ENCODE measurements around the gene ST7.

DNA sequence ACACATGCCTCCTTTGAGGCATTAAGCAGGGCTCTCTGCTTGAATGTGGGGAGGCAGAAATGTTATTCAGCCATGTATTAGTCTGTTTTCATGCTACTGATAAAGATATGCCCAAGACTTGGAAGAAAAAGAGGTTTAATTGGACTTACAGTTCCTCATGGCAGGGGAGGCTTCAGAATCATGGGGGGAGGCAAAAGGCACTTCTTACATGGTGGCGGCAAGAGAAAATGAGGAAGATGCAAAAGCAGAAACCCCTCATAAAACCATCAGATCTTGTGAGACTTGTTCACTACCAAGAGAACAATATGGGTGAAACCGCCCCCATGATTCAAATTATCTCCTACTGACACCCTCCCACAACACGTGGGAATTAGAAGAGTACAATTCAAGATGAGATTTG lies 37.9 kb downstream of the ST7 start:
- TF ChIP-seq, protein P1, sequence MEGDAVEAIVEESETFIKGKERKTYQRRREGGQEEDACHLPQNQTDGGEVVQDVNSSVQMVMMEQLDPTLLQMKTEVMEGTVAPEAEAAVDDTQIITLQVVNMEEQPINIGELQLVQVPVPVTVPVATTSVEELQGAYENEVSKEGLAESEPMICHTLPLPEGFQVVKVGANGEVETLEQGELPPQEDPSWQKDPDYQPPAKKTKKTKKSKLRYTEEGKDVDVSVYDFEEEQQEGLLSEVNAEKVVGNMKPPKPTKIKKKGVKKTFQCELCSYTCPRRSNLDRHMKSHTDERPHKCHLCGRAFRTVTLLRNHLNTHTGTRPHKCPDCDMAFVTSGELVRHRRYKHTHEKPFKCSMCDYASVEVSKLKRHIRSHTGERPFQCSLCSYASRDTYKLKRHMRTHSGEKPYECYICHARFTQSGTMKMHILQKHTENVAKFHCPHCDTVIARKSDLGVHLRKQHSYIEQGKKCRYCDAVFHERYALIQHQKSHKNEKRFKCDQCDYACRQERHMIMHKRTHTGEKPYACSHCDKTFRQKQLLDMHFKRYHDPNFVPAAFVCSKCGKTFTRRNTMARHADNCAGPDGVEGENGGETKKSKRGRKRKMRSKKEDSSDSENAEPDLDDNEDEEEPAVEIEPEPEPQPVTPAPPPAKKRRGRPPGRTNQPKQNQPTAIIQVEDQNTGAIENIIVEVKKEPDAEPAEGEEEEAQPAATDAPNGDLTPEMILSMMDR (IDR thresholded peaks at IDR 0.05; ENCODE audit: poor library complexity): no peak
- TF ChIP-seq EZH2phosphoT487 (IDR thresholded peaks at IDR 0.05; ENCODE audit: low read depth, severe bottlenecking, unreplicated experiment) (no peak), EZH2 (IDR thresholded peaks at IDR 0.05; ENCODE audit: borderline replicate concordance) (no peak)

Data from hepatocyte (in vitro differentiated cells).